IMR-90 (cell line): ENCODE results near the gene GSTP1. TPM values are rescaled to one million over a fixed set of nuclear protein-coding genes. Genes with fewer than 3 reads are reported as not detected.
"Not testable (repeated sequence)": the region's sequence is repeated elsewhere in the genome, so short reads cannot be mapped to it uniquely, and the experiment has no call there.

Source experiments
- ATAC-seq: fragments of 200-7000 bp; cut with Tn5 transposase; 2 replicates; pipeline ENCODE4 v1.9.1; 2020; ENCODE audit warnings: low read depth, mild to moderate bottlenecking, moderate library complexity
- BruUV-seq: library from RNA; stranded (reverse); fragments of 400-500 nt; replicated peaks from 2 replicates; lab custom pipeline; 2021; lab: Mats Ljungman, UMichigan
- CTCF ChIA-PET: fragments of 300-600 bp; formaldehyde crosslinking; extraction: SDS; loops from one replicate; lab custom pipeline; 2021; ENCODE audit warnings: antibody characterized with exemption; lab: Yijun Ruan, JAX
- POLR2A ChIA-PET: fragments of 300-600 bp; sonication (Branson Sonifier 250); formaldehyde crosslinking; loops from one replicate; lab custom pipeline; 2022; ENCODE audit warnings: antibody characterized with exemption; ENCODE audit not compliant: unreplicated experiment; lab: Charles Lee
- DNase-seq: peaks from one replicate; pipeline ENCODE4 v3.0.0; 2013
- H2AFZ ChIP-seq: replicated peaks from 2 replicates; pipeline ENCODE3; 2013; ENCODE audit warnings: low read length, mild to moderate bottlenecking; ENCODE audit not compliant: poor library complexity
- H2AK5ac ChIP-seq: 2 replicates; pipeline ENCODE4 v1.6.1; 2013; ENCODE audit warnings: low read depth, low read length, inconsistent platforms
- H2AK9ac ChIP-seq: replicated peaks from 2 replicates; pipeline ENCODE3; 2013; ENCODE audit warnings: mild to moderate bottlenecking, low read depth, low read length, moderate library complexity; ENCODE audit not compliant: poor library complexity
- H2BK120ac ChIP-seq: 2 replicates; pipeline ENCODE4 v1.6.1; 2013; ENCODE audit warnings: low read depth, low read length, inconsistent platforms
- H2BK15ac ChIP-seq: 3 replicates; pipeline ENCODE4 v1.6.1; 2013; ENCODE audit warnings: low read depth, low read length, inconsistent platforms
- H2BK20ac ChIP-seq: 2 replicates; pipeline ENCODE4 v1.6.1; 2013; ENCODE audit warnings: low read depth, mild to moderate bottlenecking, inconsistent platforms, low read length, moderate library complexity
- H2BK5ac ChIP-seq: 2 replicates; pipeline ENCODE4 v1.6.1; 2013; ENCODE audit warnings: mild to moderate bottlenecking, low read depth, low read length, inconsistent platforms; ENCODE audit not compliant: poor library complexity, severe bottlenecking
- H3K14ac ChIP-seq: replicated peaks from 2 replicates; pipeline ENCODE4 v1.6.1; 2013; ENCODE audit warnings: low read depth, low read length, inconsistent platforms
- H3K18ac ChIP-seq: 2 replicates; pipeline ENCODE4 v1.6.1; 2013; ENCODE audit warnings: low read depth, low read length, control low read depth
- H3K23ac ChIP-seq: 2 replicates; pipeline ENCODE4 v1.6.1; 2013; ENCODE audit warnings: low read depth, low read length, inconsistent platforms
- H3K27ac ChIP-seq: 2 replicates; pipeline ENCODE4 v1.5.1; 2013; ENCODE audit warnings: mild to moderate bottlenecking, control low read depth, low read length; ENCODE audit not compliant: insufficient read depth
- H3K27me3 ChIP-seq: 2 replicates; pipeline ENCODE4 v1.6.1; 2013; ENCODE audit warnings: low read length; ENCODE audit not compliant: control insufficient read depth, insufficient read depth
- H3K36me3 ChIP-seq: 2 replicates; pipeline ENCODE4 v1.6.1; 2013; ENCODE audit warnings: low read length, mixed read lengths; ENCODE audit not compliant: control insufficient read depth, insufficient read depth
- H3K4ac ChIP-seq: 2 replicates; pipeline ENCODE4 v1.6.1; 2013; ENCODE audit warnings: low read depth, low read length, inconsistent platforms
- H3K4me1 ChIP-seq: 2 replicates; pipeline ENCODE4 v1.6.1; 2013; ENCODE audit warnings: low read length, mixed read lengths; ENCODE audit not compliant: control insufficient read depth, insufficient read depth
- H3K4me2 ChIP-seq: 2 replicates; pipeline ENCODE4 v1.6.1; 2013; ENCODE audit warnings: low read depth, mild to moderate bottlenecking, control low read depth, low read length, moderate library complexity
- H3K4me3 ChIP-seq: 2 replicates; pipeline ENCODE4 v1.5.1; 2013; ENCODE audit warnings: low read depth, mild to moderate bottlenecking, control low read depth, low read length, moderate library complexity; ENCODE audit not compliant: insufficient read depth
- H3K56ac ChIP-seq: 2 replicates; pipeline ENCODE4 v1.6.1; 2013; ENCODE audit warnings: low read length, inconsistent platforms; ENCODE audit not compliant: insufficient read depth; ENCODE audit errors: extremely low read depth
- H3K79me1 ChIP-seq, 2 experiments: 2 replicates each; pipeline ENCODE4 v1.6.1; 2013; ENCODE audit warnings: low read length in 2 of 2, inconsistent platforms in 1 of 2, low read depth in 1 of 2
- H3K9ac ChIP-seq: 2 replicates; pipeline ENCODE4 v1.6.1; 2013; ENCODE audit warnings: low read depth, low read length, control low read depth
- H3K9me1 ChIP-seq: 2 replicates; pipeline ENCODE4 v1.6.1; 2013; ENCODE audit warnings: low read length, inconsistent platforms; ENCODE audit not compliant: insufficient read depth
- H3K9me3 ChIP-seq: 2 replicates; pipeline ENCODE4 v1.6.1; 2013; ENCODE audit warnings: low read length; ENCODE audit not compliant: control insufficient read depth, insufficient read depth
- H4K20me1 ChIP-seq: 2 replicates; pipeline ENCODE4 v1.6.1; 2013; ENCODE audit warnings: low read length, inconsistent platforms; ENCODE audit not compliant: insufficient read depth
- H4K5ac ChIP-seq: 2 replicates; pipeline ENCODE4 v1.6.1; 2013; ENCODE audit warnings: mild to moderate bottlenecking, low read depth, low read length, control low read depth
- H4K8ac ChIP-seq, 2 experiments: 2 replicates each; pipeline ENCODE4 v1.6.1; 2013; ENCODE audit warnings: low read depth in 2 of 2, low read length in 2 of 2, control low read depth in 1 of 2, inconsistent platforms in 1 of 2
- H4K91ac ChIP-seq: 2 replicates; pipeline ENCODE4 v1.6.1; 2013; ENCODE audit warnings: low read depth, low read length, inconsistent platforms; ENCODE audit not compliant: insufficient read depth
- WGBS, 2 experiments: methylation state at CpG; one replicate each; pipeline versions ENCODE4 v1.1.5 to v1.1.7; 2013; ENCODE audit warnings: missing lambda C conversion rate in 2 of 2; ENCODE audit not compliant: insufficient read length in 1 of 2; ENCODE audit errors: extremely low coverage in 2 of 2; 5-methylcytosine and 5-hydroxymethylcytosine counted together
- dilution Hi-C: fragments of 300-500 bp; cut with HindIII; formaldehyde crosslinking; loops from one replicate; pipeline ENCODE4 v1.14.3; 2018; ENCODE audit warnings: low sequenced_read_pairs; ENCODE audit not compliant: unreplicated experiment
- in situ Hi-C: fragments of 300-500 bp; cut with MboI; formaldehyde crosslinking; loops from 3 replicates; pipeline ENCODE4 v1.14.3; 2019; ENCODE audit warnings: low sequenced_read_pairs, inconsistent platforms, mixed read lengths
- intact Hi-C: fragments of 100-400 bp; cut with micrococcal nuclease; formaldehyde crosslinking; loops from 2 replicates; pipeline ENCODE4 v1.10.0; 2022
- polyA plus RNA-seq, 3 experiments: library from polyadenylated mRNA; depleted of rRNA; stranded (reverse); fragments of >200 nt; gene quantifications; 2 replicates each; pipeline ENCODE4 v1.2.3, GENCODE V29; 2012; ENCODE audit warnings: low replicate concordance in 1 of 3
- total RNA-seq: library from RNA; depleted of rRNA; stranded (reverse); fragments of >200 nt; gene quantifications from 2 replicates; pipeline ENCODE4 v1.2.3, GENCODE V29; 2012

GSTP1 gene
- total and polyA plus RNA-seq, 2 of the 4 experiments (the other 2 are of a cell fraction): 947 to 1,539 TPM

GRCh38 chr11:67548112-67548511 lies 35.5 kb upstream of the GSTP1 start:
- H4K20me1 ChIP-seq, H3K4me1 ChIP-seq, H3K4ac ChIP-seq, H3K79me1 ChIP-seq, H3K27ac ChIP-seq, H3K4me3 ChIP-seq, H3K36me3 ChIP-seq, H3K14ac ChIP-seq, H2BK120ac ChIP-seq, H3K9me3 ChIP-seq, H2AK5ac ChIP-seq, H2BK20ac ChIP-seq, H3K9me1 ChIP-seq, H3K56ac ChIP-seq, POLR2A ChIA-PET, H3K9ac ChIP-seq, H2AK9ac ChIP-seq, H4K8ac ChIP-seq, H3K18ac ChIP-seq, H4K5ac ChIP-seq, in situ Hi-C loops, H2BK15ac ChIP-seq, DNase-seq, H2BK5ac ChIP-seq, ATAC-seq, H3K4me2 ChIP-seq, dilution Hi-C loops, intact Hi-C loops, H2AFZ ChIP-seq, H3K23ac ChIP-seq, H4K91ac ChIP-seq, BruUV-seq: not testable (repeated sequence)
- CTCF ChIA-PET: interaction anchor here (1.4 kb wide), 1 partner anchor 16 kb away, joined by 3 read pairs; no protein-coding TSS in a partner anchor
- peaks cover 18% of the 10 kb centered on the region; the same call in 1 of the 2 replicates for H3K27me3 ChIP-seq
- WGBS, 2 experiments: no CpG with 5 or more reads among the region's 4 CpGs
